Liver (tissue), 9 donors: ENCODE measurements around the gene PCBP4. TPM values are rescaled to one million over a fixed set of nuclear protein-coding genes. Genes with fewer than 3 reads are reported as not detected.

Experiments
- DNase-seq: peaks from one replicate; pipeline ENCODE4 v3.0.0-alpha.2; 2017; ENCODE audit warnings: low spot score
- H3K27ac ChIP-seq, 2 donors: one replicate each; pipeline ENCODE4 v1.7.0; 2013; ENCODE audit warnings: inconsistent platforms in 2 of 2, low read length in 2 of 2, control low read depth in 1 of 2, low read depth in 1 of 2, mild to moderate bottlenecking in 1 of 2
- H3K27me3 ChIP-seq, 4 donors: one replicate each; pipeline versions ENCODE4 v1.6.1 to v1.7.0; 2013; ENCODE audit warnings: low read length in 3 of 4, inconsistent platforms in 1 of 4, mild to moderate bottlenecking in 1 of 4, moderate library complexity in 1 of 4; ENCODE audit not compliant: control insufficient read depth in 4 of 4, insufficient read depth in 4 of 4
- H3K36me3 ChIP-seq, 4 donors: one replicate each; pipeline versions ENCODE4 v1.6.1 to v1.7.0; 2013; ENCODE audit warnings: low read length in 3 of 4, mild to moderate bottlenecking in 3 of 4, low read depth in 1 of 4, moderate library complexity in 1 of 4; ENCODE audit not compliant: control insufficient read depth in 4 of 4, insufficient read depth in 3 of 4
- H3K4me1 ChIP-seq, 4 donors: one replicate each; pipeline versions ENCODE4 v1.6.1 to v1.7.0; 2013; ENCODE audit warnings: low read length in 3 of 4, mild to moderate bottlenecking in 3 of 4, moderate library complexity in 1 of 4; ENCODE audit not compliant: control insufficient read depth in 4 of 4, insufficient read depth in 4 of 4
- H3K4me3 ChIP-seq, 3 donors: one replicate each; pipeline versions ENCODE4 v1.6.1 to v1.7.0; 2013; ENCODE audit warnings: low read length in 3 of 3, control low read depth in 1 of 3, low read depth in 1 of 3, mild to moderate bottlenecking in 1 of 3
- H3K9ac ChIP-seq, 2 donors: one replicate each; pipeline ENCODE4 v1.7.0; 2013; ENCODE audit warnings: low read length in 2 of 2, mild to moderate bottlenecking in 2 of 2, moderate library complexity in 2 of 2, control low read depth in 1 of 2, low read depth in 1 of 2
- H3K9me3 ChIP-seq, 4 donors: one replicate each; pipeline versions ENCODE4 v1.6.1 to v1.7.0; 2013; ENCODE audit warnings: low read length in 3 of 4; ENCODE audit not compliant: control insufficient read depth in 4 of 4
- CTCF ChIP-seq: fragments of 150-350 bp; IDR thresholded peaks from 2 replicates; pipeline ENCODE4 v1.5.1; 2017; ENCODE audit warnings: improper control_type of control experiment, low read depth, low read length; ENCODE audit not compliant: missing input control
- EGR1 ChIP-seq, 2 donors: IDR thresholded peaks; 2 replicates each; pipeline ENCODE4 v1.6.1; 2016 to 2018; ENCODE audit warnings: antibody characterized with exemption in 2 of 2, low read depth in 2 of 2
- GABPA ChIP-seq, 2 donors: IDR thresholded peaks in 1 of 2; conservative IDR thresholded peaks in 1 of 2; 2 replicates each; pipeline ENCODE4 v1.6.1; 2016; ENCODE audit warnings: antibody characterized with exemption in 2 of 2, mild to moderate bottlenecking in 1 of 2, moderate library complexity in 1 of 2
- MAX ChIP-seq: IDR thresholded peaks from 2 replicates; pipeline ENCODE4 v1.6.1; 2016; ENCODE audit warnings: antibody characterized with exemption
- NR2F2 ChIP-seq: IDR thresholded peaks from 2 replicates; pipeline ENCODE4 v1.6.1; 2016; ENCODE audit warnings: antibody characterized with exemption
- RAD21 ChIP-seq, 2 donors: IDR thresholded peaks; 2 replicates each; pipeline ENCODE4 v1.6.1; 2016; ENCODE audit warnings: antibody characterized with exemption in 2 of 2, mild to moderate bottlenecking in 2 of 2
- REST ChIP-seq: IDR thresholded peaks from 2 replicates; pipeline ENCODE4 v1.6.1; 2016; ENCODE audit warnings: antibody characterized with exemption, mild to moderate bottlenecking
- RXRA ChIP-seq, 2 donors: IDR thresholded peaks; 2 replicates each; pipeline ENCODE4 v1.6.1; 2017 to 2018; ENCODE audit warnings: antibody characterized with exemption in 2 of 2, mild to moderate bottlenecking in 1 of 2
- SP1 ChIP-seq: IDR thresholded peaks from 2 replicates; pipeline ENCODE4 v1.6.1; 2018; ENCODE audit warnings: antibody characterized with exemption, mild to moderate bottlenecking
- TAF1 ChIP-seq: conservative IDR thresholded peaks from 2 replicates; pipeline ENCODE4 v1.6.1; 2016; ENCODE audit warnings: antibody characterized with exemption, mild to moderate bottlenecking
- YY1 ChIP-seq: IDR thresholded peaks from 2 replicates; pipeline ENCODE4 v1.6.1; 2016; ENCODE audit warnings: antibody characterized with exemption, mild to moderate bottlenecking
- ZBTB33 ChIP-seq: IDR thresholded peaks from 2 replicates; pipeline ENCODE4 v1.6.1; 2016; ENCODE audit warnings: antibody characterized with exemption
- WGBS: extraction: QIAGEN DNeasy Blood & Tissue Kit; methylation state at CpG from one replicate; pipeline ENCODE4 v1.1.7; 2013; 5-methylcytosine and 5-hydroxymethylcytosine counted together
- polyA plus RNA-seq, 2 donors: library from polyadenylated mRNA; stranded (reverse) in 1 of 2; unstranded in 1 of 2; fragments of 200-250 nt in 1 of 2; fragments of >200 nt in 1 of 2; fragmentation: Nextera tagmentation in 1 of 2; extraction: Ambion mirVana in 1 of 2; gene quantifications; one replicate each; pipeline versions ENCODE4 v1.2.1 to v1.2.3, GENCODE V29; 2013 to 2015
- total RNA-seq, 2 donors: library from RNA; depleted of rRNA; stranded (reverse); fragments of >200 nt; gene quantifications; one replicate each; pipeline ENCODE4 v1.2.3, GENCODE V29; 2014
- donor health status: healthy.
- donor health status: healthy.
- donor health status: healthy.
- donor health status: healthy.
- donor health status: healthy.

PCBP4 gene
- total and polyA plus RNA-seq, 4 donors = 2.7 to 7.9 (median 4.5) TPM

GRCh38 chr3:51935886-51936755 lies 31.1 kb downstream of the PCBP4 start:
- Histone ChIP-seq H3K4me1 (peaks cover 5 to 11% (median 10%) of the 10 kb centered on the region in 4 donors), H3K27me3 (no peaks in the 10 kb centered on the region), H3K9me3 (no peaks in the 10 kb centered on the region), H3K4me3 (no peak overlapping the region), H3K27ac (no peak overlapping the region), H3K9ac (no peak overlapping the region), H3K36me3 (peaks cover 18 to 56% (median 36%) of the 10 kb centered on the region in 4 donors)
- no peak for DNase-seq
- WGBS = 97% methylated on average over 25 of the region's 25 CpGs
- TF ChIP-seq YY1 (no peak), TAF1 (no peak)

GRCh38 chr3:51934991-51935885 lies 32.0 kb downstream of the PCBP4 start:
- 96% methylated on average over 28 of the region's 28 CpGs for WGBS
- H3K27me3 ChIP-seq = no peaks in the 10 kb centered on the region
- TF ChIP-seq NR2F2 (no peak), RAD21 (IDR thresholded peaks at IDR 0.05) (no peak), REST (no peak), GABPA (IDR thresholded peaks at IDR 0.05 in 1 of 2, conservative IDR thresholded peaks at IDR 0.05 in 1 of 2) (no peak), ZBTB33 (no peak), CTCF (no peak), YY1 (no peak), RXRA (IDR thresholded peaks at IDR 0.05) (no peak), TAF1 (no peak), EGR1 (IDR thresholded peaks at IDR 0.05; ENCODE audit: low read depth in 2 of 2) (no peak), SP1 (no peak), MAX (no peak)
- H3K9me3 ChIP-seq = no peaks in the 10 kb centered on the region
- no peak for DNase-seq
- peaks cover 18 to 56% (median 36%) of the 10 kb centered on the region in 4 donors for H3K36me3 ChIP-seq
- H3K4me1 ChIP-seq = peaks cover 0 to 2% (median 1%) of the 10 kb centered on the region in 4 donors
- H3K27ac ChIP-seq = no peak overlapping the region
- H3K4me3 ChIP-seq = no peak overlapping the region
- H3K9ac ChIP-seq = peak overlapping the region in 1 of 2 donors; percentile 20
